Osteoblast (primary cell): Measurements from ENCODE around the gene OR2W1. TPM values are rescaled to one million over a fixed set of nuclear protein-coding genes. Genes with fewer than 3 reads are reported as not detected.

ENCODE experiments used
- DNase-seq: peaks from one replicate; pipeline ENCODE4 v3.0.0; 2011; ENCODE audit warnings: low spot score, mixed read lengths; ENCODE audit not compliant: insufficient read length; ENCODE audit errors: missing footprints
- H2AFZ ChIP-seq: 2 replicates; pipeline ENCODE4 v1.6.0; 2011; ENCODE audit warnings: mild to moderate bottlenecking, low read length
- H3K27ac ChIP-seq: 2 replicates; pipeline ENCODE4 v1.5.1; 2011; ENCODE audit warnings: mild to moderate bottlenecking, low read depth, low read length, moderate library complexity
- H3K27me3 ChIP-seq: 2 replicates; pipeline ENCODE4 v1.6.0; 2012; ENCODE audit warnings: mild to moderate bottlenecking, control low read depth, inconsistent platforms, low read length, moderate library complexity; ENCODE audit not compliant: insufficient read depth
- H3K36me3 ChIP-seq: 2 replicates; pipeline ENCODE4 v1.5.1; 2011; ENCODE audit warnings: mild to moderate bottlenecking, low read length, control low read depth, moderate library complexity; ENCODE audit not compliant: insufficient read depth
- H3K4me1 ChIP-seq: 2 replicates; pipeline ENCODE4 v1.5.1; 2011; ENCODE audit warnings: mild to moderate bottlenecking, low read length, control low read depth, moderate library complexity; ENCODE audit not compliant: insufficient read depth
- H3K4me2 ChIP-seq: 2 replicates; pipeline ENCODE4 v1.6.0; 2011; ENCODE audit warnings: mild to moderate bottlenecking, low read length; ENCODE audit not compliant: insufficient read depth
- H3K4me3 ChIP-seq: fragments of 200-600 bp; sonication (generic); 3 replicates; pipeline ENCODE4 v1.5.1; 2012; ENCODE audit warnings: mild to moderate bottlenecking, low read length, inconsistent platforms; ENCODE audit not compliant: insufficient read depth
- H3K79me2 ChIP-seq: 2 replicates; pipeline ENCODE4 v1.6.0; 2012; ENCODE audit warnings: mild to moderate bottlenecking, low read length, control low read depth, inconsistent platforms; ENCODE audit not compliant: insufficient read depth
- H3K9me3 ChIP-seq: 2 replicates; pipeline ENCODE4 v1.5.1; 2011; ENCODE audit warnings: low read depth, low read length, control low read depth
- H4K20me1 ChIP-seq: 2 replicates; pipeline ENCODE4 v1.6.0; 2012; ENCODE audit warnings: mild to moderate bottlenecking, low read length, control low read depth; ENCODE audit not compliant: insufficient read depth
- CTCF ChIP-seq: IDR thresholded peaks from 2 replicates; pipeline ENCODE4 v1.5.1; 2011; ENCODE audit warnings: mild to moderate bottlenecking, low read depth, low read length, moderate library complexity; ENCODE audit errors: extremely low read depth
- total RNA-seq: library from RNA; depleted of rRNA; stranded (reverse); fragments of >200 nt; gene quantifications from 2 replicates; pipeline ENCODE4 v1.2.3, GENCODE V29; 2012

The OR2W1 gene
- total RNA-seq, 1 donor, result not detected

GRCh38 chr6:29035951-29036350 is 9.0 kb downstream of the OR2W1 start:
- Histone ChIP-seq H3K4me2 (no peak overlapping the region), H3K36me3 (no peaks in the 10 kb centered on the region), H2AFZ (no peak overlapping the region), H3K9me3 (no peaks in the 10 kb centered on the region), H3K27ac (no peak overlapping the region), H4K20me1 (no peaks in the 10 kb centered on the region), H3K27me3 (no peaks in the 10 kb centered on the region), H3K79me2 (no peaks in the 10 kb centered on the region), H3K4me3 (no peak overlapping the region), H3K4me1 (no peaks in the 10 kb centered on the region)
- no peak for TF ChIP-seq CTCF
- DNase-seq, result peak; percentile 4

- TF ChIP-seq CTCF, result no peak
- no peak overlapping the region for H3K4me2 ChIP-seq
- H3K79me2 ChIP-seq, result no peaks in the 10 kb centered on the region
- no peak overlapping the region for H3K4me3 ChIP-seq
- H2AFZ ChIP-seq, result no peak overlapping the region
- no peaks in the 10 kb centered on the region for H3K36me3 ChIP-seq
- no peaks in the 10 kb centered on the region for H3K27me3 ChIP-seq
- H3K9me3 ChIP-seq, result no peaks in the 10 kb centered on the region
- H3K27ac ChIP-seq, result no peak overlapping the region
- DNase-seq, result no peak
- H4K20me1 ChIP-seq, result no peaks in the 10 kb centered on the region
- no peaks in the 10 kb centered on the region for H3K4me1 ChIP-seq
These were observed 16.2 kb downstream of the OR2W1 start for GRCh38 chr6:29028821-29029220.

- no peak for DNase-seq
- Histone ChIP-seq H3K27ac (no peak overlapping the region), H3K27me3 (no peaks in the 10 kb centered on the region), H3K4me1 (no peaks in the 10 kb centered on the region), H3K79me2 (no peaks in the 10 kb centered on the region), H2AFZ (no peak overlapping the region), H3K4me3 (no peak overlapping the region), H3K9me3 (no peaks in the 10 kb centered on the region), H3K36me3 (no peaks in the 10 kb centered on the region), H4K20me1 (no peaks in the 10 kb centered on the region), H3K4me2 (no peak overlapping the region)
- TF ChIP-seq CTCF, result no peak
These were observed 18.9 kb downstream of the OR2W1 start for GRCh38 chr6:29025927-29026585.

GRCh38 chr6:29021434-29021833 is 23.5 kb downstream of the OR2W1 start:
- H4K20me1 ChIP-seq, result no peaks in the 10 kb centered on the region
- H3K27ac ChIP-seq, result no peak overlapping the region
- no peak overlapping the region for H3K4me2 ChIP-seq
- H2AFZ ChIP-seq, result no peak overlapping the region
- H3K9me3 ChIP-seq, result no peaks in the 10 kb centered on the region
- H3K79me2 ChIP-seq, result no peaks in the 10 kb centered on the region
- TF ChIP-seq CTCF, result no peak
- no peak overlapping the region for H3K4me3 ChIP-seq
- H3K4me1 ChIP-seq, result peaks cover 4% of the 10 kb centered on the region
- DNase-seq, result no peak
- H3K27me3 ChIP-seq, result no peaks in the 10 kb centered on the region
- no peaks in the 10 kb centered on the region for H3K36me3 ChIP-seq
